Stomach (tissue), 9 donors: Measurements from ENCODE around the gene ORAI3. TPM values are rescaled to one million over a fixed set of nuclear protein-coding genes. Genes with fewer than 3 reads are reported as not detected.

Experiments used
- DNase-seq, 2 donors: peaks; one replicate each; pipeline versions ENCODE4 v3.0.0 to v3.0.0-alpha.2; 2013 to 2019
- H3K27ac ChIP-seq, 5 donors: fragments of 200-600 bp in 4 of 5; sonication (generic) in 4 of 5; one replicate each; pipeline ENCODE4 v1.5.1; 2013 to 2019; ENCODE audit warnings: mild to moderate bottlenecking in 1 of 5, moderate library complexity in 1 of 5
- H3K27me3 ChIP-seq, 3 donors: fragments of 200-600 bp; sonication (generic); one replicate each; pipeline ENCODE4 v1.5.1; 2017 to 2019; ENCODE audit warnings: mixed run types in 1 of 3
- H3K36me3 ChIP-seq, 4 donors: fragments of 200-600 bp; sonication (generic); 1 replicate in 3 of 4; 2 replicates in 1 of 4; pipeline ENCODE4 v1.5.1; 2016 to 2019
- H3K4me1 ChIP-seq, 4 donors: fragments of 200-600 bp; sonication (generic); one replicate each; pipeline ENCODE4 v1.5.1; 2016 to 2019
- H3K4me3 ChIP-seq, 4 donors: fragments of 200-600 bp; sonication (generic) in 3 of 4; one replicate each; pipeline ENCODE4 v1.5.1; 2016 to 2019; ENCODE audit warnings: mild to moderate bottlenecking in 1 of 4
- H3K9me3 ChIP-seq, 4 donors: fragments of 200-600 bp; sonication (generic); one replicate each; pipeline ENCODE4 v1.5.1; 2016 to 2019
- CTCF ChIP-seq, 7 experiments: fragments of 450-650 bp in 4 of 7; fragments of 200-600 bp in 3 of 7; sonication (generic) in 3 of 7; IDR thresholded peaks; one replicate each; pipeline ENCODE4 v1.5.1; 2016 to 2019; ENCODE audit warnings: antibody characterized with exemption in 7 of 7, control low read depth in 2 of 7, mild to moderate bottlenecking in 1 of 7
- EP300 ChIP-seq: sonication (generic); formaldehyde crosslinking; IDR thresholded peaks from one replicate; pipeline ENCODE4 v1.6.1; 2017; ENCODE audit warnings: antibody characterized with exemption
- POLR2A ChIP-seq, 4 donors: fragments of 450-650 bp; IDR thresholded peaks; one replicate each; pipeline ENCODE4 v1.6.1; 2016; ENCODE audit warnings: antibody characterized with exemption in 4 of 4, control low read depth in 2 of 4, mild to moderate bottlenecking in 1 of 4, moderate library complexity in 1 of 4
- POLR2AphosphoS5 ChIP-seq, 3 donors: sonication (generic); formaldehyde crosslinking; IDR thresholded peaks; one replicate each; pipeline ENCODE4 v1.6.1; 2016; ENCODE audit warnings: antibody characterized with exemption in 3 of 3
- WGBS, 5 donors: extraction: QIAGEN DNeasy Blood & Tissue Kit in 3 of 5; methylation state at CpG; one replicate each; pipeline versions ENCODE4 v1.1.5 to v1.1.7; 2013 to 2018; 5-methylcytosine and 5-hydroxymethylcytosine counted together
- intact Hi-C: fragments of 100-400 bp; cut with DNase I; formaldehyde crosslinking; loops from one replicate; pipeline ENCODE4 v1.15.1; 2023; ENCODE audit warnings: low total_unique reads
- polyA plus RNA-seq, 3 donors: library from polyadenylated mRNA; stranded (reverse); fragments of 200-250 nt; gene quantifications; one replicate each; pipeline ENCODE4 v1.2.3, GENCODE V29; 2013
- total RNA-seq, 5 donors: library from RNA; depleted of rRNA; stranded (reverse); fragments of >200 nt; gene quantifications; one replicate each; pipeline versions ENCODE4 v1.1.0 to v1.2.3, GENCODE V29; 2014 to 2016
- donor health status: healthy with polysubstance abuse.
- donor health status: Bipolar disorder and iron deficiency.
- donor health status: healthy.

Gene ORAI3
- total and polyA plus RNA-seq, 8 donors: 6.7 to 26.0 (median 10.5) TPM; not detected in 1

GRCh38 chr16:30901201-30902028 is 47.5 kb upstream of the ORAI3 start:
- TF ChIP-seq POLR2AphosphoS5 (IDR thresholded peaks at IDR 0.05) (no peak), CTCF (IDR thresholded peaks at IDR 0.05) (no peak), EP300 (no peak), POLR2A (IDR thresholded peaks at IDR 0.05) (no peak)
- Histone ChIP-seq H3K4me3 (peak overlapping the region; percentile 46 to 64 (median 55)), H3K36me3 (no peaks in the 10 kb centered on the region), H3K27ac (peak overlapping the region; percentile 72 to 93 (median 89)), H3K9me3 (no peaks in the 10 kb centered on the region), H3K4me1 (peaks cover 24 to 61% (median 54%) of the 10 kb centered on the region in 4 donors), H3K27me3 (no peaks in the 10 kb centered on the region)
- intact Hi-C loops: no loop called here
- DNase-seq: no peak
- 33 to 44% (median 42%) methylated on average over 5 to 6 of the region's 6 CpGs for whole genome bisulfite sequencing, 5 donors

- Histone ChIP-seq H3K4me1 (peaks cover 18 to 52% (median 47%) of the 10 kb centered on the region in 4 donors), H3K27ac (peak overlapping the region; percentile 88 to 93 (median 89)), H3K4me3 (peak overlapping the region; percentile 46 to 64 (median 55)), H3K27me3 (no peaks in the 10 kb centered on the region), H3K9me3 (no peaks in the 10 kb centered on the region), H3K36me3 (no peaks in the 10 kb centered on the region)
- 9 to 25% (median 12%) methylated on average over 31 to 95 of the region's 99 CpGs for WGBS, 5 donors
- peak; percentile 77 to 88 for DNase-seq
- TF ChIP-seq EP300 (no peak), POLR2A (IDR thresholded peaks at IDR 0.05) (no peak), CTCF (IDR thresholded peaks at IDR 0.05) (peak in 3 of 7 experiments; percentile 17 to 69 (median 18)), POLR2AphosphoS5 (IDR thresholded peaks at IDR 0.05) (peak in 1 of 3 donors; percentile 10)
- intact Hi-C loops: no loop called here
Measured at GRCh38 chr16:30902029-30902972, 46.6 kb upstream of the ORAI3 start.

DNA sequence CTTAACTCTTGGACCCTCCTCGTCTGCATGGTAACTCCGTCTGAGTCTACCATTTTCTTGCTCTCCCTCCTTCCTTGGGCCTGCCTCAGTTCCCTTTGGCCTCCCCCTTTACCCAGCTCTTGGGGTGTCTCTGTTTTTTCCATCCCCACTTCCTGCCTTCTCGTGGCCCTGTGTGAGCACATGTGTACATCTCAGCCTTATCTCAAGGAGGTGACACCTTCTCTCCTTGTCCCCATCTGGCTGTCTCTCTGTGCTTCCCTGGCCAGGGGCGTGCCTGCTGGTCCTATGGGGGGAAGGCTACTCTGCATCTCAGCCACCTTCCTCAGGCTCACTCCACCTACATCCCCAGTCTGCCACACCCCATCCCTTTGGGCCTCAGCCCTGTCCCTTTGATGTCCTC is 45.9 kb upstream of the ORAI3 start:
- Histone ChIP-seq H3K27me3 (no peaks in the 10 kb centered on the region), H3K36me3 (no peaks in the 10 kb centered on the region), H3K9me3 (no peaks in the 10 kb centered on the region), H3K4me1 (peaks cover 14 to 47% (median 41%) of the 10 kb centered on the region in 4 donors), H3K4me3 (peak overlapping the region in 3 of 4 donors; percentile 46 to 64 (median 51)), H3K27ac (peak overlapping the region; percentile 88 to 93 (median 89))
- no peak for DNase-seq
- intact Hi-C loops: no loop called here
- 70 to 78% (median 74%) methylated on average over 4 of the region's 4 CpGs for WGBS, 5 donors
- no peak for TF ChIP-seq EP300
- no peak for TF ChIP-seq POLR2A (IDR thresholded peaks at IDR 0.05)
- no peak for TF ChIP-seq CTCF (IDR thresholded peaks at IDR 0.05)
- no peak for TF ChIP-seq POLR2AphosphoS5 (IDR thresholded peaks at IDR 0.05)

DNA sequence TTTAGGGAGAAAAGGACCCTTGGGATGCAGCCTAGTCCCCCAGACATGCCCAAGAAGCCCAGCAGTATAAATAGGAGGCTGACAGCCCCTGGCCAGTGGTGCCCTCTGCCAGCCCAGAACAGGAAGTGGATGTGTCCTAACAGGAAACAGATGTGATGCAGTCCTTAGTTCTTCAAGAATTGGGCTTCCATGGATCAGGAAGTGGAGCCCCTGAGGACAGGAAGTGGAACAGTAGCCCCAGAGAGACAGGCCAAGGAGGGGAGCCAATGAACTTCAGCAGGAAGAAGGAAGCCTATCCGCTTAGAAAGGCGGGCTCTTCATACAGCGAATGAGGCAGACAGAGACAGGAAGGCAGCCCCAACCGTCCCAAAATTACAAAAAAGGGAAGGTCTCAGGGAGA is 45.3 kb upstream of the ORAI3 start:
- no peak overlapping the region for H3K4me3 ChIP-seq
- intact Hi-C loops: no loop called here
- H3K27ac ChIP-seq: peak overlapping the region in 4 of 5 donors; percentile 88 to 93 (median 90)
- no peaks in the 10 kb centered on the region for H3K36me3 ChIP-seq
- peak in 1 of 2 donors; percentile 67 for DNase-seq
- WGBS, 5 donors: 63 to 85% (median 72%) methylated on average over 4 of the region's 4 CpGs
- H3K9me3 ChIP-seq: no peaks in the 10 kb centered on the region
- H3K4me1 ChIP-seq: peaks cover 14 to 43% (median 35%) of the 10 kb centered on the region in 4 donors
- H3K27me3 ChIP-seq: no peaks in the 10 kb centered on the region
- TF ChIP-seq POLR2A (IDR thresholded peaks at IDR 0.05): no peak
- no peak for TF ChIP-seq POLR2AphosphoS5 (IDR thresholded peaks at IDR 0.05)
- no peak for TF ChIP-seq EP300
- TF ChIP-seq CTCF (IDR thresholded peaks at IDR 0.05): no peak
